Lower leg skin (tissue), 3 donors: ENCODE results near the gene STAT4.

Source experiments
- POLR2A ChIP-seq, 2 donors: fragments of 450-650 bp; IDR thresholded peaks; one replicate each; pipeline ENCODE4 v1.6.1; 2016 to 2017; ENCODE audit warnings: antibody characterized with exemption in 2 of 2, mild to moderate bottlenecking in 1 of 2, moderate library complexity in 1 of 2
- TF ChIP-seq, protein P1 (sequence below), 3 donors: fragments of 450-650 bp; IDR thresholded peaks; one replicate each; pipeline ENCODE4 v1.5.1; 2016; ENCODE audit warnings: antibody characterized with exemption in 3 of 3, mild to moderate bottlenecking in 3 of 3, moderate library complexity in 2 of 3

DNA sequence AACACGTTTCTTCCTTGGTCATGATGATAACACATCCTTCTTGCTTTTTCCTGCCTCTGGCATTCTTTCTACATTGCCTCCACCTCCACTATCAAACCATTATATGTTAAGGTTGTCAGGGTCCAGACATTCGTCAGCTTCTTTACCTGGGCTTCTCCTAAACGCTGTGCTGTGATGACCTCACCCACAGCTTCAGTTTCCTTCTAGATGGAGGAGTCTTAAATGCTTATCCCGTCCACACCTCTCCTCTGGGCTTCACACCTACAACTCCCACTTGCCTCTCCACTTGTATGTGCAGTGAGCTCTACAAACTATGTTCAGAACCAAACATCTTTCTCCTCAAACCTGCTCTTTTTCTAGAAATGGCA, 136.2 kb downstream of the STAT4 start:
- TF ChIP-seq, protein P1, sequence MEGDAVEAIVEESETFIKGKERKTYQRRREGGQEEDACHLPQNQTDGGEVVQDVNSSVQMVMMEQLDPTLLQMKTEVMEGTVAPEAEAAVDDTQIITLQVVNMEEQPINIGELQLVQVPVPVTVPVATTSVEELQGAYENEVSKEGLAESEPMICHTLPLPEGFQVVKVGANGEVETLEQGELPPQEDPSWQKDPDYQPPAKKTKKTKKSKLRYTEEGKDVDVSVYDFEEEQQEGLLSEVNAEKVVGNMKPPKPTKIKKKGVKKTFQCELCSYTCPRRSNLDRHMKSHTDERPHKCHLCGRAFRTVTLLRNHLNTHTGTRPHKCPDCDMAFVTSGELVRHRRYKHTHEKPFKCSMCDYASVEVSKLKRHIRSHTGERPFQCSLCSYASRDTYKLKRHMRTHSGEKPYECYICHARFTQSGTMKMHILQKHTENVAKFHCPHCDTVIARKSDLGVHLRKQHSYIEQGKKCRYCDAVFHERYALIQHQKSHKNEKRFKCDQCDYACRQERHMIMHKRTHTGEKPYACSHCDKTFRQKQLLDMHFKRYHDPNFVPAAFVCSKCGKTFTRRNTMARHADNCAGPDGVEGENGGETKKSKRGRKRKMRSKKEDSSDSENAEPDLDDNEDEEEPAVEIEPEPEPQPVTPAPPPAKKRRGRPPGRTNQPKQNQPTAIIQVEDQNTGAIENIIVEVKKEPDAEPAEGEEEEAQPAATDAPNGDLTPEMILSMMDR (IDR thresholded peaks at IDR 0.05) = no peak
- TF ChIP-seq POLR2A (IDR thresholded peaks at IDR 0.05) = no peak
